ENCODE results near the gene TSGA10.

- TF ChIP-seq CTCF (IDR thresholded peaks at IDR 0.05), result no peak
- no peak for TF ChIP-seq POLR2A (IDR thresholded peaks at IDR 0.05)
Observed at GRCh38 chr2:99183025-99183424, 28.3 kb upstream of the TSGA10 start.

All from lower leg skin (tissue), 3 donors.